Upper lobe of left lung (tissue), 6 donors: ENCODE measurements around the gene ASB5. TPM values are rescaled to one million over a fixed set of nuclear protein-coding genes. Genes with fewer than 3 reads are reported as not detected.

Experiments used
- ATAC-seq, 2 donors: fragments of 200-7000 bp; cut with Tn5 transposase; one replicate each; pipeline ENCODE4 v1.9.1; 2022; ENCODE audit warnings: mild to moderate bottlenecking in 2 of 2, moderate library complexity in 2 of 2; ENCODE audit not compliant: low FRiP score in 2 of 2
- DNase-seq, 2 donors: peaks; one replicate each; pipeline ENCODE4 v3.0.0-alpha.2; 2019 to 2020
- H3K27ac ChIP-seq, 4 donors: fragments of 200-600 bp; sonication (generic); one replicate each; pipeline ENCODE4 v1.5.1; 2016 to 2019
- H3K27me3 ChIP-seq, 4 donors: fragments of 200-600 bp; sonication (generic); one replicate each; pipeline ENCODE4 v1.5.1; 2017 to 2019
- H3K36me3 ChIP-seq, 4 donors: fragments of 200-600 bp; sonication (generic); one replicate each; pipeline ENCODE4 v1.5.1; 2016 to 2019
- H3K4me1 ChIP-seq, 4 donors: fragments of 200-600 bp; sonication (generic); one replicate each; pipeline ENCODE4 v1.5.1; 2018 to 2019
- H3K4me3 ChIP-seq, 4 donors: fragments of 200-600 bp; sonication (generic); one replicate each; pipeline ENCODE4 v1.5.1; 2017 to 2019; ENCODE audit warnings: mild to moderate bottlenecking in 2 of 4, moderate library complexity in 1 of 4
- H3K9me3 ChIP-seq, 4 donors: fragments of 200-600 bp; sonication (generic); one replicate each; pipeline ENCODE4 v1.5.1; 2018 to 2019
- EP300 ChIP-seq, 4 donors: sonication (generic); formaldehyde crosslinking; IDR thresholded peaks; one replicate each; pipeline ENCODE4 v1.5.1; 2017; ENCODE audit warnings: antibody characterized with exemption in 4 of 4, control low read depth in 2 of 4
- POLR2A ChIP-seq, 4 donors: fragments of 450-650 bp; IDR thresholded peaks; one replicate each; pipeline ENCODE4 v1.5.1; 2016 to 2017; ENCODE audit warnings: antibody characterized with exemption in 4 of 4, mild to moderate bottlenecking in 2 of 4
- POLR2AphosphoS5 ChIP-seq, 2 donors: sonication (generic); formaldehyde crosslinking; IDR thresholded peaks; one replicate each; pipeline ENCODE4 v1.5.1; 2017; ENCODE audit warnings: antibody characterized with exemption in 2 of 2
- WGBS, 2 donors: methylation state at CpG; one replicate each; pipeline ENCODE4 v1.1.5; 2017 to 2018; 5-methylcytosine and 5-hydroxymethylcytosine counted together
- total RNA-seq, 6 donors: library from RNA; depleted of rRNA in 4 of 6; stranded (reverse); fragments of >200 nt in 4 of 6; gene quantifications; one replicate each; pipeline versions ENCODE4 v1.1.0 to v1.2.1, GENCODE V29; 2016 to 2021
- TF ChIP-seq, protein P1 (sequence below), 6 experiments: fragments of 450-650 bp in 4 of 6; fragments of 200-600 bp in 2 of 6; sonication (generic) in 2 of 6; IDR thresholded peaks; one replicate each; pipeline ENCODE4 v1.5.1; 2016 to 2019; ENCODE audit warnings: antibody characterized with exemption in 6 of 6
- donor health status: DM: no; HTN: no; CAD: no; lungs with moderate emphysema.
- donor health status: DM: no; HTN: yes; CAD: no; lungs with severe emphysema.

The ASB5 gene
- total RNA-seq, 6 donors from 2014 or later, result not detected

DNA sequence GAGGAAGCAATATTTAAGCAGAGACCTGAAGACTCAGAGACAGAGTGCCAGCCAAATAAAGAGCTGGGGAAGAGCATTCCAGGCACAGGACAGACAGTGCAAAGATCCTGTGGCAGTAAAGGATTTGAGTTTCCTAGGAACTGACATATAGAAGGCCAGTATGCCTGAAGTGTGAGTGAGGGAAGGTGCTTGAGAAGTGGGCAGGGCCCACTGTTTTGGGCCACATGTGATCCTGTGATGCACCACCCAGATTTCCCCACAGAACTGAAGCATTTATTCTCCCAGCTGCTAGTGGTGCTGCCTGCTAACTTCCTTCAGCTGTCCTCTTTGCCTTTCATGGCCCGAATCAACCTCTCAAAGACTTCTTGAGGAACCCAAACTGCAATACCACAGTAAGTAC is 23.9 kb upstream of the ASB5 start:
- no peak overlapping the region for H3K27ac ChIP-seq
- H3K4me3 ChIP-seq, result no peak overlapping the region
- no peak for ATAC-seq
- H3K27me3 ChIP-seq, result no peaks in the 10 kb centered on the region
- TF ChIP-seq EP300 (IDR thresholded peaks at IDR 0.05) (no peak), POLR2A (IDR thresholded peaks at IDR 0.05) (no peak), POLR2AphosphoS5 (IDR thresholded peaks at IDR 0.05) (no peak)
- TF ChIP-seq, protein P1, sequence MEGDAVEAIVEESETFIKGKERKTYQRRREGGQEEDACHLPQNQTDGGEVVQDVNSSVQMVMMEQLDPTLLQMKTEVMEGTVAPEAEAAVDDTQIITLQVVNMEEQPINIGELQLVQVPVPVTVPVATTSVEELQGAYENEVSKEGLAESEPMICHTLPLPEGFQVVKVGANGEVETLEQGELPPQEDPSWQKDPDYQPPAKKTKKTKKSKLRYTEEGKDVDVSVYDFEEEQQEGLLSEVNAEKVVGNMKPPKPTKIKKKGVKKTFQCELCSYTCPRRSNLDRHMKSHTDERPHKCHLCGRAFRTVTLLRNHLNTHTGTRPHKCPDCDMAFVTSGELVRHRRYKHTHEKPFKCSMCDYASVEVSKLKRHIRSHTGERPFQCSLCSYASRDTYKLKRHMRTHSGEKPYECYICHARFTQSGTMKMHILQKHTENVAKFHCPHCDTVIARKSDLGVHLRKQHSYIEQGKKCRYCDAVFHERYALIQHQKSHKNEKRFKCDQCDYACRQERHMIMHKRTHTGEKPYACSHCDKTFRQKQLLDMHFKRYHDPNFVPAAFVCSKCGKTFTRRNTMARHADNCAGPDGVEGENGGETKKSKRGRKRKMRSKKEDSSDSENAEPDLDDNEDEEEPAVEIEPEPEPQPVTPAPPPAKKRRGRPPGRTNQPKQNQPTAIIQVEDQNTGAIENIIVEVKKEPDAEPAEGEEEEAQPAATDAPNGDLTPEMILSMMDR (IDR thresholded peaks at IDR 0.05), result no peak
- H3K4me1 ChIP-seq, result no peaks in the 10 kb centered on the region
- WGBS, 2 donors, result 76 to 100% methylated on average over 1 of the region's 1 CpG
- H3K9me3 ChIP-seq, result no peaks in the 10 kb centered on the region
- no peak for DNase-seq
- no peaks in the 10 kb centered on the region for H3K36me3 ChIP-seq

DNA sequence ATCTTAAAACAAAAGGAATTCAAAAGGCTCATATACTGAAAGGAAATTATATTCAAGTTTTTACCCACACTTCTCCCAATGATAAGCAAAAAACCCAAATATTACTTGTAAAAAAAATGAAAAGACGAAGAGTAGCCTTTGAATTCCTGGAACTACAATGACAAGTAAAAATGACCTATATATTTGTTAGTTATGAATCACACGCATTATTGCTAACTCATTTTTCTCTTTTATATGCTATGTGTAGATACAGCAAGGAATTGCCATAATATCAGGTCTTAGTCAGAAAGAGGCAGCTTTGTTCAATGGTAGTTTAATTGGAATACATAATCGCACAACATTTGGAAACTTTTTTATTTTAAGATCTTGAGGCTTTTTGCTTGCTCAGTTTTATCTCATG is 22.7 kb upstream of the ASB5 start:
- Histone ChIP-seq H3K27ac (no peak overlapping the region), H3K36me3 (no peaks in the 10 kb centered on the region), H3K4me1 (no peaks in the 10 kb centered on the region), H3K9me3 (no peaks in the 10 kb centered on the region), H3K4me3 (no peak overlapping the region), H3K27me3 (no peaks in the 10 kb centered on the region)
- WGBS, 2 donors, result 81 to 82% methylated on average over 3 of the region's 3 CpGs
- DNase-seq (no peak), ATAC-seq (no peak)
- TF ChIP-seq POLR2AphosphoS5 (IDR thresholded peaks at IDR 0.05) (no peak), POLR2A (IDR thresholded peaks at IDR 0.05) (no peak), EP300 (IDR thresholded peaks at IDR 0.05) (no peak)
- TF ChIP-seq, protein P1 (IDR thresholded peaks at IDR 0.05), result no peak

- H3K4me3 ChIP-seq, result no peak overlapping the region
- H3K9me3 ChIP-seq, result no peaks in the 10 kb centered on the region
- TF ChIP-seq, protein P1 (IDR thresholded peaks at IDR 0.05), result no peak
- TF ChIP-seq POLR2A (IDR thresholded peaks at IDR 0.05) (no peak), EP300 (IDR thresholded peaks at IDR 0.05) (no peak), POLR2AphosphoS5 (IDR thresholded peaks at IDR 0.05) (no peak)
- H3K27me3 ChIP-seq, result no peaks in the 10 kb centered on the region
- H3K36me3 ChIP-seq, result no peaks in the 10 kb centered on the region
- 72 to 76% methylated on average over 3 of the region's 3 CpGs for WGBS, 2 donors
- no peak overlapping the region for H3K27ac ChIP-seq
- no peaks in the 10 kb centered on the region for H3K4me1 ChIP-seq
- DNase-seq (no peak), ATAC-seq (no peak)
Measured at GRCh38 chr4:176290520-176290919, 21.5 kb upstream of the ASB5 start.

DNA sequence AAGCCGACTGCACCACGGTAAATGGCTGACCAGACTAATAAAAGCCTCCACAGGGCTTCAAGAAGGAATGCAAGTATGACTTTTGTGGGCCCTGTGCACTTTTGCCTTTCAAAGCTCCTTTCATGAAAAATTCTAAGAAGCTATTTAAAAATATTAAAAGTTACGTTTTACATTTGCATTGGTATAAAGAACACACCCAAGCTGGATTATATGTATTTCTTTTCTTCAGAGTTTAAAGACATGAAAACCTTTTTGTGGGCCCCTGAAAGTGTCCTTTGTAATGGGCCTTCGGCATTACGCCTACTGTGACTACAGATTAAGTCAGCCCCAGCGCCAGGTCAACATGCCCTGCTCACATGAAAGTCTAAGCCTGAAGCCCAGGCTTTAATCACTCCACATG is 20.5 kb upstream of the ASB5 start:
- no peaks in the 10 kb centered on the region for H3K27me3 ChIP-seq
- WGBS, 2 donors, result 92 to 96% methylated on average over 6 of the region's 6 CpGs
- no peaks in the 10 kb centered on the region for H3K9me3 ChIP-seq

GRCh38 chr4:176288020-176288419 is 19.0 kb upstream of the ASB5 start:
- Histone ChIP-seq H3K4me3 (no peak overlapping the region), H3K27me3 (no peaks in the 10 kb centered on the region), H3K27ac (no peak overlapping the region), H3K9me3 (no peaks in the 10 kb centered on the region), H3K4me1 (no peaks in the 10 kb centered on the region), H3K36me3 (no peaks in the 10 kb centered on the region)
- TF ChIP-seq, protein P1 (IDR thresholded peaks at IDR 0.05), result no peak
- TF ChIP-seq POLR2AphosphoS5 (IDR thresholded peaks at IDR 0.05) (no peak), EP300 (IDR thresholded peaks at IDR 0.05) (no peak), POLR2A (IDR thresholded peaks at IDR 0.05) (no peak)
- DNase-seq (no peak), ATAC-seq (no peak)

More for the DNA sequence above, 20.5 kb upstream of the ASB5 start:
- Histone ChIP-seq H3K4me1 (no peaks in the 10 kb centered on the region), H3K36me3 (no peaks in the 10 kb centered on the region), H3K4me3 (no peak overlapping the region), H3K27ac (no peak overlapping the region)
- ATAC-seq, result no peak
- no peak for DNase-seq
- TF ChIP-seq POLR2A (IDR thresholded peaks at IDR 0.05), result no peak
- TF ChIP-seq POLR2AphosphoS5 (IDR thresholded peaks at IDR 0.05), result no peak
- TF ChIP-seq, protein P1 (IDR thresholded peaks at IDR 0.05), result no peak
- no peak for TF ChIP-seq EP300 (IDR thresholded peaks at IDR 0.05)
